Smooth muscle cell (in vitro differentiated cells): Measurements from ENCODE around the gene SMIM27. TPM values are rescaled to one million over a fixed set of nuclear protein-coding genes. Genes with fewer than 3 reads are reported as not detected.

Experiments
- DNase-seq: peaks from one replicate; lab custom pipeline; 2025; ENCODE audit not compliant: unreplicated experiment; lab: John Stamatoyannopoulos, UW
- H2AFZ ChIP-seq: fragments of 200-600 bp; sonication (generic); 2 replicates; pipeline ENCODE4 v1.6.0; 2016; ENCODE audit warnings: antibody characterized with exemption, low read depth, mild to moderate bottlenecking
- H3F3A ChIP-seq: fragments of 200-600 bp; sonication (generic); 2 replicates; pipeline ENCODE4 v1.6.0; 2017; ENCODE audit warnings: antibody characterized with exemption, low read depth
- H3K27ac ChIP-seq: fragments of 200-600 bp; sonication (generic); 2 replicates; pipeline ENCODE4 v1.5.1; 2016; ENCODE audit warnings: low read depth, mild to moderate bottlenecking
- H3K27me3 ChIP-seq: fragments of 200-600 bp; sonication (generic); 2 replicates; pipeline ENCODE4 v1.6.1; 2016; ENCODE audit warnings: low read depth, mild to moderate bottlenecking
- H3K36me3 ChIP-seq: fragments of 200-600 bp; sonication (generic); 2 replicates; pipeline ENCODE4 v1.5.1; 2016; ENCODE audit warnings: low read depth
- H3K4me1 ChIP-seq: fragments of 200-600 bp; sonication (generic); 2 replicates; pipeline ENCODE4 v1.5.1; 2016; ENCODE audit warnings: low read depth
- H3K4me2 ChIP-seq: fragments of 200-600 bp; sonication (generic); 2 replicates; pipeline ENCODE4 v1.6.0; 2016; ENCODE audit warnings: mild to moderate bottlenecking
- H3K4me3 ChIP-seq: fragments of 200-600 bp; sonication (generic); 2 replicates; pipeline ENCODE4 v1.5.1; 2016; ENCODE audit warnings: mild to moderate bottlenecking
- H3K79me2 ChIP-seq: fragments of 200-600 bp; sonication (generic); 2 replicates; pipeline ENCODE4 v1.6.0; 2016; ENCODE audit warnings: low read depth, mild to moderate bottlenecking
- H3K9ac ChIP-seq: fragments of 200-600 bp; sonication (generic); 2 replicates; pipeline ENCODE4 v1.6.0; 2016; ENCODE audit warnings: low read depth
- H3K9me3 ChIP-seq: fragments of 200-600 bp; sonication (generic); replicated peaks from 2 replicates; pipeline ENCODE4 v1.5.1; 2016; ENCODE audit warnings: low read depth
- H4K20me1 ChIP-seq: fragments of 200-600 bp; sonication (generic); 2 replicates; pipeline ENCODE4 v1.6.0; 2016; ENCODE audit warnings: low read depth
- WGBS: methylation state at CpG from one replicate; pipeline ENCODE4 v1.1.7; 2016; ENCODE audit warnings: low lambda C conversion rate; 5-methylcytosine and 5-hydroxymethylcytosine counted together
- polyA plus RNA-seq: library from polyadenylated mRNA; unstranded; fragments of >200 nt; fragmentation: Nextera tagmentation; extraction: Ambion mirVana; gene quantifications from 2 replicates; pipeline ENCODE4 v1.2.1, GENCODE V29; 2016
- total RNA-seq: library from RNA; depleted of rRNA; stranded (reverse); fragments of >200 nt; gene quantifications from 2 replicates; pipeline ENCODE4 v1.2.3, GENCODE V29; 2014
- TF ChIP-seq, protein P1 (sequence below): fragments of 200-600 bp; sonication (generic); IDR thresholded peaks from 2 replicates; pipeline ENCODE4 v1.5.1; 2017; ENCODE audit warnings: borderline replicate concordance, mild to moderate bottlenecking, antibody characterized with exemption; ENCODE audit not compliant: insufficient read depth, poor library complexity, severe bottlenecking

Gene SMIM27
- total and polyA plus RNA-seq, 2 experiments from 2014 or later: 2.9 to 36.6 TPM

DNA sequence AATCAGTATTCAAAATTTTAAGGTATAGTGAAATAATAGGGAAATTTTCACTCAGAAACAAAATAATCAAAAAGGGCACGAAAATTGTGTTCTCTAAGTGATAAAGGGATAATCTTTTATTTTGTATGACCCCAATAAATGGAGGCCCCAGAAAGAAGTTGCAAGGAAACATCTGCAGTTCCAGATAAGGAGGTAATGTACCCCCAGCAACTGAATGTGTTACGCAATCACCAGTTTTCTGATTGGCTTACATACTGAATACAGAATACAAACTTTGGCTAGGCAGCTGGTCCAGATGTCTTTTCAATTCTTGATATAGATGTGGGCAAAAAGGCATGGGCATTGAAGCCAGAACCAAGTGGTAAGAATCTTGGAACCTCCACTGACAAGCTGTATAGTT is 2.0 kb downstream of the SMIM27 start:
- Histone ChIP-seq H3K4me2 (no peak overlapping the region), H2AFZ (no peak overlapping the region), H3K9me3 (no peaks in the 10 kb centered on the region), H4K20me1 (peaks cover 17% of the 10 kb centered on the region), H3K4me1 (no peaks in the 10 kb centered on the region), H3K36me3 (no peaks in the 10 kb centered on the region), H3F3A (peaks cover 7% of the 10 kb centered on the region), H3K27ac (peak overlapping the region; percentile 94), H3K27me3 (no peaks in the 10 kb centered on the region), H3K9ac (no peak overlapping the region), H3K79me2 (peaks cover 32% of the 10 kb centered on the region), H3K4me3 (no peak overlapping the region)
- no peak for DNase-seq
- TF ChIP-seq, protein P1, sequence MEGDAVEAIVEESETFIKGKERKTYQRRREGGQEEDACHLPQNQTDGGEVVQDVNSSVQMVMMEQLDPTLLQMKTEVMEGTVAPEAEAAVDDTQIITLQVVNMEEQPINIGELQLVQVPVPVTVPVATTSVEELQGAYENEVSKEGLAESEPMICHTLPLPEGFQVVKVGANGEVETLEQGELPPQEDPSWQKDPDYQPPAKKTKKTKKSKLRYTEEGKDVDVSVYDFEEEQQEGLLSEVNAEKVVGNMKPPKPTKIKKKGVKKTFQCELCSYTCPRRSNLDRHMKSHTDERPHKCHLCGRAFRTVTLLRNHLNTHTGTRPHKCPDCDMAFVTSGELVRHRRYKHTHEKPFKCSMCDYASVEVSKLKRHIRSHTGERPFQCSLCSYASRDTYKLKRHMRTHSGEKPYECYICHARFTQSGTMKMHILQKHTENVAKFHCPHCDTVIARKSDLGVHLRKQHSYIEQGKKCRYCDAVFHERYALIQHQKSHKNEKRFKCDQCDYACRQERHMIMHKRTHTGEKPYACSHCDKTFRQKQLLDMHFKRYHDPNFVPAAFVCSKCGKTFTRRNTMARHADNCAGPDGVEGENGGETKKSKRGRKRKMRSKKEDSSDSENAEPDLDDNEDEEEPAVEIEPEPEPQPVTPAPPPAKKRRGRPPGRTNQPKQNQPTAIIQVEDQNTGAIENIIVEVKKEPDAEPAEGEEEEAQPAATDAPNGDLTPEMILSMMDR: no peak
- 83% methylated on average over 2 of the region's 2 CpGs for WGBS

DNA sequence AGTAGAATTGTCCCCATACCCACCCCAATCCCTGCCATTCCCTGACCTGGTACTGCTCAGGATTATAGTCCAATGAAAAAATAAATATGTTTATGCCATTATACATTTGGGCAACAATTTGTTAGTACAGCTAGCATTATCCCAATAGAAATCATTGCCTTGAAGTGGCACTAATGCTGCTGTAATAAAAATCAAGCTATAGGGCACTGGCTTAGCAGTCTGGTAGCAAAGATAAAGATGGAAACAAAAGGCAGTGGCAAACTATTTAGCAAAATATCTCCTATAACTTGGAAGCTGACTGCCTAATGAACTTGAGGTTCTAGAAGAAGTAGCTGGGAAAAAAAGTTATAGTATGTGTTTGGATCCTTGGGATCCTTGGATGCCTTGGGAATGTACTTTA is 2.5 kb downstream of the SMIM27 start:
- peak overlapping the region; percentile 94 for H3K27ac ChIP-seq
- no peak overlapping the region for H3K4me2 ChIP-seq
- TF ChIP-seq, protein P1: no peak
- H3K4me1 ChIP-seq: no peaks in the 10 kb centered on the region
- no peak overlapping the region for H3K9ac ChIP-seq
- no peak overlapping the region for H3K4me3 ChIP-seq
- H3K79me2 ChIP-seq: peaks cover 32% of the 10 kb centered on the region
- H3K36me3 ChIP-seq: no peaks in the 10 kb centered on the region
- no peak for DNase-seq
- H3K9me3 ChIP-seq: no peaks in the 10 kb centered on the region
- H4K20me1 ChIP-seq: peaks cover 12% of the 10 kb centered on the region
- peaks cover 7% of the 10 kb centered on the region for H3F3A ChIP-seq
- H2AFZ ChIP-seq: no peak overlapping the region
- H3K27me3 ChIP-seq: no peaks in the 10 kb centered on the region

DNA sequence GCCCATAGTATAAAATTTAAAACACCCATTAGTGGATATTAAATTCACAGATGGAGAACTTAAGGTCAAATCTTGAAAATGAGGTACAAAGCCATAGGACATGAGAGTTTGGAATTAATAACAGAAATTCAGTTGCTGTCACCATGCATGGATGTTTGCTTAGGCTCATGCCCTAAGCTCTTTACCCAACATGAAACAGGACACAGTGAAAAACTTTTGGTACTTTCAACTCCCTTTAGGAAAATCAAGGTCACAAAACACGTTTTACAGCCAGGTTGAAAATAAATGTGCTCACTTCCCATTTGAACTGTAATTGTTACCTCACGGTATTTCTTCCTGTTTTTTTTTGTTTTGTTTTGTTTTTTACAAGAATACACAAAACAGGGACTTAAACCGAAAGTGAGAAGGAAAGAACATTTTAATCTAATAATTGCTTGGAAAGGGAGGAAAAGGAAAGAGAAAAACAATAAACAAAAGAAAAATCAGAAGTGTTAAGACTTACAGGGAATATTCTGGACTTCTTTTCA is 6.3 kb downstream of the SMIM27 start:
- no peaks in the 10 kb centered on the region for H3K9me3 ChIP-seq
- no peak for DNase-seq
- H3K79me2 ChIP-seq: peaks cover 47% of the 10 kb centered on the region
- no peaks in the 10 kb centered on the region for H3K4me1 ChIP-seq
- H2AFZ ChIP-seq: no peak overlapping the region
- WGBS: 94% methylated on average over 3 of the region's 3 CpGs
- no peak overlapping the region for H3K9ac ChIP-seq
- H3F3A ChIP-seq: no peaks in the 10 kb centered on the region
- H3K36me3 ChIP-seq: no peaks in the 10 kb centered on the region
- no peaks in the 10 kb centered on the region for H3K27me3 ChIP-seq
- H3K4me2 ChIP-seq: no peak overlapping the region
- no peak overlapping the region for H3K4me3 ChIP-seq
- H3K27ac ChIP-seq: no peak overlapping the region
- TF ChIP-seq, protein P1: no peak
- H4K20me1 ChIP-seq: peaks cover 9% of the 10 kb centered on the region

DNA sequence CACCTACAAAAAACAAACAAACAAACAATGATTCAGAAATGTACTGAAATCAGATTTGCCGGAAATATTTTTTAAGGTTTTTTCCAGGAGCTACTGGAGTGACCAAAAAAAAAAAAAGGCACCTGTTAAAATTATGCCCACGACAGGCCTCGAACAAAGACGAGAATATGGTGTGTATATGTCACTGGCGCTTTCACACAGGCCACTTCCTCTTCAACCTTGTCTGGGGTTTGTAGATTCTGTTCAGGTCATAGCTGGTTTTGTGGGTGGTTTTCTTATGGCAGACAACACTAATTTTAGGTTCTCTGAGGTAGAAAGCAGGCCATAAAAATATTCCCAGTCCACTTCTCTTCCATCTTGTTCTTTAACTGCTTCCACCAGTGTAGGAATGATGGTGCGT is 13.8 kb downstream of the SMIM27 start:
- H3K4me2 ChIP-seq: no peak overlapping the region
- no peak overlapping the region for H3K4me3 ChIP-seq
- H3K4me1 ChIP-seq: peaks cover 3% of the 10 kb centered on the region
- H3K79me2 ChIP-seq: peaks cover 58% of the 10 kb centered on the region
- no peaks in the 10 kb centered on the region for H3K36me3 ChIP-seq
- WGBS: 97% methylated on average over 6 of the region's 6 CpGs
- H4K20me1 ChIP-seq: peaks cover 12% of the 10 kb centered on the region
- DNase-seq: no peak
- no peak overlapping the region for H3K9ac ChIP-seq
- H2AFZ ChIP-seq: no peak overlapping the region
- H3F3A ChIP-seq: no peaks in the 10 kb centered on the region
- TF ChIP-seq, protein P1: no peak
- no peaks in the 10 kb centered on the region for H3K27me3 ChIP-seq
- no peaks in the 10 kb centered on the region for H3K9me3 ChIP-seq
- no peak overlapping the region for H3K27ac ChIP-seq
